Heart right ventricle (tissue), 16 donors: Measurements from ENCODE around the gene ZCCHC17. TPM values are rescaled to one million over a fixed set of nuclear protein-coding genes. Genes with fewer than 3 reads are reported as not detected.

Experiments
- ATAC-seq, 8 donors: fragments of 200-7000 bp; cut with Tn5 transposase; one replicate each; pipeline ENCODE4 v1.9.1; 2020; ENCODE audit warnings: mild to moderate bottlenecking in 8 of 8, moderate library complexity in 8 of 8, moderate number of reproducible peaks in 1 of 8
- DNase-seq, 2 donors: peaks; one replicate each; pipeline ENCODE4 v3.0.0-alpha.2; 2020
- H3K27ac ChIP-seq, 10 donors: fragments of 200-600 bp; sonication (generic) in 2 of 10; one replicate each; pipeline versions ENCODE4 v1.5.0 to v1.8.0; 2020 to 2022; ENCODE audit warnings: mild to moderate bottlenecking in 3 of 10
- H3K27me3 ChIP-seq, 7 donors: fragments of 200-600 bp; one replicate each; pipeline ENCODE4 v1.8.0; 2021 to 2022; ENCODE audit warnings: mild to moderate bottlenecking in 2 of 7
- H3K36me3 ChIP-seq, 9 donors: fragments of 200-600 bp; sonication (generic) in 1 of 9; one replicate each; pipeline versions ENCODE4 v1.5.0 to v1.8.0; 2020 to 2022; ENCODE audit warnings: mild to moderate bottlenecking in 2 of 9
- H3K4me1 ChIP-seq, 9 donors: fragments of 200-600 bp; sonication (generic) in 1 of 9; one replicate each; pipeline versions ENCODE4 v1.5.0 to v1.8.0; 2020 to 2022; ENCODE audit warnings: mild to moderate bottlenecking in 4 of 9
- H3K4me3 ChIP-seq, 10 donors: fragments of 200-600 bp; sonication (generic) in 2 of 10; one replicate each; pipeline versions ENCODE4 v1.5.0 to v1.8.0; 2020 to 2022; ENCODE audit warnings: mild to moderate bottlenecking in 7 of 10, moderate library complexity in 2 of 10
- H3K9me3 ChIP-seq, 11 donors: fragments of 200-600 bp in 10 of 11; sonication (generic) in 2 of 11; one replicate each; pipeline versions ENCODE4 v1.5.0 to v1.8.0; 2013 to 2022; ENCODE audit warnings: mild to moderate bottlenecking in 2 of 11, control low read depth in 1 of 11, moderate library complexity in 1 of 11
- WGBS, 2 donors: extraction: QIAGEN DNeasy Blood & Tissue Kit; methylation state at CpG; one replicate each; pipeline ENCODE4 v1.1.7; 2013; ENCODE audit warnings: inconsistent platforms in 1 of 2; 5-methylcytosine and 5-hydroxymethylcytosine counted together
- intact Hi-C, 10 donors: fragments of 100-400 bp; cut with DNase I; formaldehyde crosslinking; loops; one replicate each; pipeline versions ENCODE4 v1.11.1 to v1.14.2; 2022
- polyA plus RNA-seq, 2 donors: library from polyadenylated mRNA; stranded (reverse); fragments of 200-250 nt; gene quantifications; one replicate each; pipeline ENCODE4 v1.2.3, GENCODE V29; 2013
- total RNA-seq, 10 donors: library from RNA; stranded (reverse); fragmentation: NEBNext Ultra II Directional in 3 of 10; extraction: Animal tissue kit (Norgen Biotek cat#: 25700) in 3 of 10; gene quantifications; one replicate each; pipeline versions ENCODE4 v1.2.1 to v1.2.4, GENCODE V29; 2021 to 2023
- TF ChIP-seq, protein P1 (sequence below), 9 donors: fragments of 200-600 bp; sonication (generic) in 2 of 9; IDR thresholded peaks; one replicate each; pipeline versions ENCODE4 v1.5.0 to v1.8.0; 2021 to 2022; ENCODE audit warnings: antibody characterized with exemption in 9 of 9, mild to moderate bottlenecking in 5 of 9, moderate library complexity in 1 of 9
- donor health status: Arrhythmogenic right ventricular cardiomyopathy.
- donor health status: ischemic (EF 13 %, LVEDD 7.1; RV severe dilation, severe dysfunction).
- donor health status: healthy with polysubstance abuse.
- donor health status: DM: no; HTN: yes; CAD: no.
- donor health status: DM: no; HTN: no; CAD: no.
- donor health status: ischemic (EF 25% LVEDD 6.9; RV normal size, moderate dysfunction).
- donor health status: ischemic (EF 25% LVEDD 5.7; RV mildly dilated, moderate dysfunction).
- donor health status: healthy.
- donor health status: DM: yes; HTN: yes; CAD: no.
- donor health status: Ischemic cardiomyopathy.
- donor health status: ischemic (EF 35%, LVEDD 5.7; RV mildly dilated, moderate dysfunction).
- donor health status: nonischemic (EF 11% LVEDD 7.7; RV severe dilation, severe dysfunction).
- donor health status: DM: yes; HTN: yes; CAD: no.
- donor health status: PGD.
- donor health status: ischemic (EF 29% LVEDD 5.4; RV normal size, mild dysfunction).
- donor health status: nonischemic (EF 23%, LVEDD 6.1; RV moderate dilation, normal function).

ZCCHC17 gene
- total and polyA plus RNA-seq, 12 donors: 10.0 to 26.6 (median 14.2) TPM

DNA sequence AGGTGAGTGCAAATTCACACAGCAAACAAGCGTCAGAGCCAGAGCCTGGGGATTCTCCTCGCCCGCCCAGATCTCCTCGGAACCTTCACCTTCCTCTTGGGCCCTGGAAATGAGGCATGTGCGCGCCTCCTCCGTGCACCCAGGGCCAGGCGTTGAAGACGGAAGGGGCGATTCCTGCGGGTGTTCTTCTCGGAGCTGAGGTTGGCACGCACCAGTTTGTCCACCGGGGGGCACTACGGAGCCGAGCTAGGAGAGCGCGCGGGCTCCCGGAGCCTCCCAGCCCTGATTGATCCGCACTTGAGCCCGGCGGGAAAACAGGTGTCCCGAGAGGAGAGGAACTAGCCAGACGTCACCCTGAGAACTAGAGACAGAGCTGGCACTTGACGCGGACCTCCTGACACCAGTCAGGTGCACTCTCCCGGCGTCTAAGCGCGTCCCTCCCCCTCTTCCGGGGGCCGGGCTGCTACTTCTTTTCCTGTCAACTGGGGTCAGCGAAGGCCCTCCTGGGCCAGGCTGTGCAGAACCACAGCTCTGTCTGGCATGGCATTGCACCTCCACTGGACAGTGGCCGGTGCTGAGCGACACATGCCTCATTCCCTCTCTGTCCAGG lies 97.9 kb downstream of the ZCCHC17 start:
- Histone ChIP-seq H3K36me3 (no peaks in the 10 kb centered on the region), H3K27me3 (peaks cover 0 to 4% (median 0%) of the 10 kb centered on the region in 7 donors), H3K4me1 (peaks cover 0 to 22% (median 4%) of the 10 kb centered on the region in 9 donors), H3K27ac (peak overlapping the region in 5 of 10 donors; percentile 42 to 55 (median 44)), H3K4me3 (peak overlapping the region in 9 of 10 donors; percentile 8 to 53 (median 44)), H3K9me3 (no peaks in the 10 kb centered on the region)
- DNase-seq (peak; percentile 81 to 82), ATAC-seq (peak; percentile 89 to 97 (median 94))
- WGBS, 2 donors: 2% methylated on average over 36 of the region's 36 CpGs
- intact Hi-C loops: loop anchor here in 6 of 10 donors (1.0 to 10.0 kb wide), 5 partner anchors 26 to 153 kb away; no protein-coding TSS in a partner anchor
- TF ChIP-seq, protein P1, sequence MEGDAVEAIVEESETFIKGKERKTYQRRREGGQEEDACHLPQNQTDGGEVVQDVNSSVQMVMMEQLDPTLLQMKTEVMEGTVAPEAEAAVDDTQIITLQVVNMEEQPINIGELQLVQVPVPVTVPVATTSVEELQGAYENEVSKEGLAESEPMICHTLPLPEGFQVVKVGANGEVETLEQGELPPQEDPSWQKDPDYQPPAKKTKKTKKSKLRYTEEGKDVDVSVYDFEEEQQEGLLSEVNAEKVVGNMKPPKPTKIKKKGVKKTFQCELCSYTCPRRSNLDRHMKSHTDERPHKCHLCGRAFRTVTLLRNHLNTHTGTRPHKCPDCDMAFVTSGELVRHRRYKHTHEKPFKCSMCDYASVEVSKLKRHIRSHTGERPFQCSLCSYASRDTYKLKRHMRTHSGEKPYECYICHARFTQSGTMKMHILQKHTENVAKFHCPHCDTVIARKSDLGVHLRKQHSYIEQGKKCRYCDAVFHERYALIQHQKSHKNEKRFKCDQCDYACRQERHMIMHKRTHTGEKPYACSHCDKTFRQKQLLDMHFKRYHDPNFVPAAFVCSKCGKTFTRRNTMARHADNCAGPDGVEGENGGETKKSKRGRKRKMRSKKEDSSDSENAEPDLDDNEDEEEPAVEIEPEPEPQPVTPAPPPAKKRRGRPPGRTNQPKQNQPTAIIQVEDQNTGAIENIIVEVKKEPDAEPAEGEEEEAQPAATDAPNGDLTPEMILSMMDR (IDR thresholded peaks at IDR 0.05): peak; percentile 74 to 96 (median 91)

DNA sequence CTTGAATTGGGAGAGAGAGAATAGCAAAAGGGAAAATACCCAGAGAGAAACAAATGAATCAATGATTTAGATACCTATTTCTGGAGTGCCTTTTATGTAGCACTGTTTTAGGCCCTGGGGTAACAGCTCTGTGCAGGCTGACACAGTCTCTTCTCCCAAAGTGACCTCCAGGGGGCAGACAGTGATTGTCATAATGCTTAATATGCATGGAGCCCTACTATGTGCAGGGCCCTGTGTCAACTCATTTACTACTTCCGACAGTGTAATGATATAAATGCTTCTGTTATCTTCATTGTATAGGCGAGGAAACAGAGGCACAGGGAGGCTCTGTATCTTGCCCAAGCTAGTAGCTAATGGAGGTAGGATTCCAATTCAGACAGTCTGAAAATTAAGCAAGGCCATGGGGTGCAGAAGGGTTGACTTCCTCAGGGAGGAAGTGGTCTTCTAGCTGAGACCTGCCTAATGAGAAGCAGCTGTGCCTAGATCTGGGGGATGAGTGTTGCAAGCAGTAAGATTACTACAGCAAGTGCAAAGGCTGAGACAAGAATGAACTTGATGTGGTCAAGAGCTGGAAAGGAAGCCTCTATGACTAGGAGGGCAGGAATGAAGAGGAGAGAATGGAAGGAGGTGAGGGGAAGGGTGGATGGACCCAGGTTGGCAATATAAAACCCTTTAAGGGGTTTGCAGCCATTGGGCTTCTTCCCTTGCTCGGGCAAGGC lies 100.0 kb downstream of the ZCCHC17 start:
- peaks cover 0 to 26% (median 4%) of the 10 kb centered on the region in 9 donors for H3K4me1 ChIP-seq
- TF ChIP-seq, protein P1 (IDR thresholded peaks at IDR 0.05): peak in 2 of 9 donors; percentile 18 to 20
- no peak overlapping the region for H3K27ac ChIP-seq
- intact Hi-C loops: loop anchor here in 5 of 10 donors (2.0 to 10.0 kb wide), 3 partner anchors 148 to 152 kb away; no protein-coding TSS in a partner anchor
- WGBS, 2 donors: 91 to 96% methylated on average over 3 of the region's 3 CpGs
- H3K36me3 ChIP-seq: no peaks in the 10 kb centered on the region
- DNase-seq (no peak), ATAC-seq (no peak)
- H3K9me3 ChIP-seq: no peaks in the 10 kb centered on the region
- H3K27me3 ChIP-seq: peaks cover 0 to 4% (median 0%) of the 10 kb centered on the region in 7 donors
- no peak overlapping the region for H3K4me3 ChIP-seq

DNA sequence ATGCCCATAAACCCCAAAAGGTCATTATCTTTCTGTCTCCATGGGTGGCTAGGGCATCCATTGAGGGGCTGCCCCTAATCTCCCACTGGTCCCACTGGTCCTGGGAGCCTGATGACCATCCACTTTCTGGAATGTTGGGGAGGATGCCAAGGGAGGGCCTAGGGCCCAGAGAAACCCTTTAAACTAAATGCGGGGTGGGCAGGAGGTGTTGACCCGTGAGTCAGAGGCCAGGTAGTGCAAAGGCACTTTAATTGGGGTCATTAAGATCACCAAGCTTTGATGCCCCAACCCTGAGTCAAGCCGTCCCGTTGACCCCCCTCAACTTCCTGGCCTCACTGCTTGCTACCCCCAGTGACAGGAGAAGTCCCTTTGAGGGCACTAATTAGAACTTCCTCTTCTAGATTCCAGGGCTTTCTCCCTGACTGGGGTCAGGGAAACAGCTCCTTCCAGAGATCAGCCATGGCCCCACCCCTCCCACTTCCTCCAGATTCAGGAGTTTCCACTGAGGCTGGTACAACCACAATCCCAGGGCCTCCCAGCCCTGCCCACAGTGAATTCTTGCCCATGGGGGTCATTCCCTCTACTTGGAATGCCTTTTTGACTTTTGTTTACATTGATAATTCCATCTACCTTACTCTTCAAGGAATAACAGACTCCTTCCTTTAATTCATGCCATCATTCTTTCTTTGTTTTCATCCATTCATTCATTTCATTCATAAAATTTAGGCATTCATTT lies 100.7 kb downstream of the ZCCHC17 start:
- ATAC-seq: no peak
- peaks cover 0 to 4% (median 0%) of the 10 kb centered on the region in 7 donors for H3K27me3 ChIP-seq
- TF ChIP-seq, protein P1 (IDR thresholded peaks at IDR 0.05): no peak
- WGBS, 2 donors: 64 to 78% methylated on average over 4 of the region's 4 CpGs
- H3K36me3 ChIP-seq: no peaks in the 10 kb centered on the region
- no peak for DNase-seq
- no peaks in the 10 kb centered on the region for H3K9me3 ChIP-seq
- no peak overlapping the region for H3K4me3 ChIP-seq
- peaks cover 0 to 26% (median 4%) of the 10 kb centered on the region in 9 donors for H3K4me1 ChIP-seq
- intact Hi-C loops: loop anchor here in 5 of 10 donors (2.0 to 10.0 kb wide), 3 partner anchors 147 to 151 kb away; no protein-coding TSS in a partner anchor
- no peak overlapping the region for H3K27ac ChIP-seq

DNA sequence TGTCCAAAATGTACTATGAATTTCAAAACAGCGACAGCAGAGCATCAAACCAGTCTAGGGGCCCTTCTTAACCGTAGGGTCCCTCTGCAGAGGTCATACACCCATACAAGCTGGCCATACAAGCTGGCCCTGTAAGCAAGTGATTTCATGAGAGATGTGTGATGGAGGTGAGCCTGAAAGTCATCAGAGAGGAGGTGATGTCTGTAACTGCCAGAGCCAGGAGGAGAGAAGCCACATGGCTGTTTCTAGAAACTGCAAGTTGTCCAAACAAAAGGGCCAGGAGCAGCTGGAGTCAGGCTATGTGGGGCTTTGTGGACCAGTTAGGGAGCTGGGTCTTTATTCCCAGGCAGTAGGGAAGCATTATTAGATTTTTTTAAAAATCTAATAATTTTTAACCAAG lies 101.4 kb downstream of the ZCCHC17 start:
- Histone ChIP-seq H3K27me3 (peaks cover 0 to 4% (median 0%) of the 10 kb centered on the region in 7 donors), H3K4me3 (no peak overlapping the region), H3K9me3 (no peaks in the 10 kb centered on the region), H3K4me1 (peaks cover 0 to 26% (median 4%) of the 10 kb centered on the region in 9 donors), H3K36me3 (no peaks in the 10 kb centered on the region), H3K27ac (no peak overlapping the region)
- 93% methylated on average over 2 of the region's 2 CpGs for WGBS, 2 donors
- ATAC-seq: no peak
- intact Hi-C loops: loop anchor here in 4 of 10 donors (5.0 to 10.0 kb wide), 2 partner anchors 147 to 149 kb away; no protein-coding TSS in a partner anchor
- TF ChIP-seq, protein P1 (IDR thresholded peaks at IDR 0.05): no peak
- no peak for DNase-seq
